Thymus (tissue), 11 donors: ENCODE data around the gene OR2Z1. TPM values are rescaled to one million over a fixed set of nuclear protein-coding genes. Genes with fewer than 3 reads are reported as not detected.

ENCODE experiments used
- DNase-seq, 9 donors: peaks; one replicate each; pipeline ENCODE4 v3.0.0-alpha.2; 2013; ENCODE audit warnings: low spot score in 9 of 9, low read depth in 6 of 9, missing footprints in 1 of 9
- H3K27ac ChIP-seq, 2 donors: one replicate each; pipeline ENCODE4 v1.5.1; 2013; ENCODE audit warnings: control low read depth in 1 of 2, low read depth in 1 of 2, low read length in 1 of 2, mild to moderate bottlenecking in 1 of 2, moderate library complexity in 1 of 2
- H3K27me3 ChIP-seq, 2 donors: one replicate each; pipeline ENCODE4 v1.5.1; 2013; ENCODE audit warnings: low read length in 1 of 2; ENCODE audit not compliant: control insufficient read depth in 2 of 2, insufficient read depth in 1 of 2
- H3K36me3 ChIP-seq, 2 donors: one replicate each; pipeline ENCODE4 v1.5.1; 2013; ENCODE audit warnings: low read length in 1 of 2, mild to moderate bottlenecking in 1 of 2, moderate library complexity in 1 of 2; ENCODE audit not compliant: control insufficient read depth in 2 of 2, insufficient read depth in 2 of 2
- H3K4me1 ChIP-seq, 2 donors: one replicate each; pipeline ENCODE4 v1.5.1; 2013; ENCODE audit warnings: low read length in 2 of 2; ENCODE audit not compliant: control insufficient read depth in 2 of 2, insufficient read depth in 2 of 2
- H3K4me3 ChIP-seq, 2 donors: one replicate each; pipeline ENCODE4 v1.5.1; 2013; ENCODE audit warnings: low read length in 2 of 2, control low read depth in 1 of 2, mild to moderate bottlenecking in 1 of 2
- H3K9me3 ChIP-seq, 2 donors: one replicate each; pipeline ENCODE4 v1.5.1; 2013; ENCODE audit warnings: low read length in 1 of 2, mild to moderate bottlenecking in 1 of 2; ENCODE audit not compliant: control insufficient read depth in 2 of 2, insufficient read depth in 1 of 2
- WGBS: extraction: QIAGEN DNeasy Blood & Tissue Kit; methylation state at CpG from one replicate; pipeline ENCODE4 v1.1.7; 2013; 5-methylcytosine and 5-hydroxymethylcytosine counted together
- polyA plus RNA-seq: library from polyadenylated mRNA; stranded (reverse); fragments of 200-250 nt; gene quantifications from one replicate; pipeline ENCODE4 v1.2.3, GENCODE V29; 2013
- total RNA-seq: library from RNA; stranded (reverse); fragments of 120-200 nt; gene quantifications from one replicate; pipeline ENCODE4 v1.2.4, GENCODE V29; 2013
- donor health status: healthy.

Gene OR2Z1
- total and polyA plus RNA-seq, 2 donors = not detected

- DNase-seq = no peak
- Histone ChIP-seq H3K9me3 (no peaks in the 10 kb centered on the region), H3K4me1 (peaks cover 0 to 6% of the 10 kb centered on the region in 2 donors), H3K36me3 (no peaks in the 10 kb centered on the region), H3K27ac (no peak overlapping the region), H3K4me3 (no peak overlapping the region), H3K27me3 (no peaks in the 10 kb centered on the region)
- WGBS = 75% methylated on average over 21 of the region's 21 CpGs
Measured at GRCh38 chr19:8684001-8684902, 37.2 kb upstream of the OR2Z1 start.

- Histone ChIP-seq H3K4me3 (no peak overlapping the region), H3K4me1 (peaks cover 0 to 3% of the 10 kb centered on the region in 2 donors), H3K27me3 (no peaks in the 10 kb centered on the region), H3K36me3 (no peaks in the 10 kb centered on the region), H3K27ac (no peak overlapping the region), H3K9me3 (no peaks in the 10 kb centered on the region)
- DNase-seq = no peak
- 85% methylated on average over 5 of the region's 5 CpGs for WGBS
Measured at GRCh38 chr19:8686549-8686948, 34.9 kb upstream of the OR2Z1 start.

DNA sequence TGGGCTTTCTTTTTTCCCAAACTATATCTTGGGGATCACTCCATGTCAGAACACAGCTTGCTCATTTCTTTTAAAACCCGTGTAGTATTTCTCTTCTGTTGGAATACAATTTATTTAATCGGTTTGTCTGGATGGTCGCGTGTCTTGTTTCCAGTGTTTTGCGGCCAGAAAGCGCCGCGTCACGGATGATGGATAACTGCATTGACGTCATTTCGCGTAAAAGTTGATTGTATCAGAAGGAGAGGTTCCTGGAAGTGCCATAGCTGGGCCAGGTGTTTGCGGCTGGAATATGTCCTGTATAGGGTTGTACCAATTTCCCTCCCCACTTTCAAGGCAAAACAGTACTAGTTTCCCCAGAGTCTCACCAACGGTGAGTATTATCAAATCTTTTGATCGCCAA is 32.5 kb upstream of the OR2Z1 start:
- no peaks in the 10 kb centered on the region for H3K27me3 ChIP-seq
- no peaks in the 10 kb centered on the region for H3K36me3 ChIP-seq
- no peak for DNase-seq
- H3K4me1 ChIP-seq = peaks cover 0 to under 1% of the 10 kb centered on the region in 2 donors
- no peak overlapping the region for H3K27ac ChIP-seq
- 93% methylated on average over 15 of the region's 15 CpGs for WGBS
- H3K9me3 ChIP-seq = no peaks in the 10 kb centered on the region
- no peak overlapping the region for H3K4me3 ChIP-seq

GRCh38 chr19:8690753-8691539 is 30.5 kb upstream of the OR2Z1 start:
- DNase-seq = no peak
- Histone ChIP-seq H3K9me3 (no peaks in the 10 kb centered on the region), H3K4me3 (no peak overlapping the region), H3K4me1 (peaks cover 0 to 4% of the 10 kb centered on the region in 2 donors), H3K27ac (no peak overlapping the region), H3K36me3 (no peaks in the 10 kb centered on the region), H3K27me3 (no peaks in the 10 kb centered on the region)
- 79% methylated on average over 5 of the region's 5 CpGs for WGBS

GRCh38 chr19:8695501-8695900 is 25.9 kb upstream of the OR2Z1 start:
- Histone ChIP-seq H3K9me3 (no peaks in the 10 kb centered on the region), H3K4me3 (no peak overlapping the region), H3K4me1 (peaks cover 0 to 4% of the 10 kb centered on the region in 2 donors), H3K36me3 (no peaks in the 10 kb centered on the region), H3K27ac (no peak overlapping the region), H3K27me3 (peaks cover 0 to 18% of the 10 kb centered on the region in 2 donors)
- 89% methylated on average over 6 of the region's 6 CpGs for WGBS
- DNase-seq = no peak

GRCh38 chr19:8695911-8696310 is 25.5 kb upstream of the OR2Z1 start:
- Histone ChIP-seq H3K36me3 (no peaks in the 10 kb centered on the region), H3K4me1 (peaks cover 0 to 4% of the 10 kb centered on the region in 2 donors), H3K4me3 (no peak overlapping the region), H3K27me3 (peaks cover 0 to 18% of the 10 kb centered on the region in 2 donors), H3K9me3 (no peaks in the 10 kb centered on the region), H3K27ac (no peak overlapping the region)
- no peak for DNase-seq
- WGBS = 93% methylated on average over 6 of the region's 6 CpGs

- Histone ChIP-seq H3K27me3 (peaks cover 0 to 18% of the 10 kb centered on the region in 2 donors), H3K4me3 (no peak overlapping the region), H3K27ac (no peak overlapping the region), H3K9me3 (no peaks in the 10 kb centered on the region), H3K36me3 (no peaks in the 10 kb centered on the region), H3K4me1 (peaks cover 0 to 4% of the 10 kb centered on the region in 2 donors)
- WGBS = 77% methylated on average over 1 of the region's 1 CpG
- no peak for DNase-seq
Measured at GRCh38 chr19:8696993-8697392, 24.4 kb upstream of the OR2Z1 start.

DNA sequence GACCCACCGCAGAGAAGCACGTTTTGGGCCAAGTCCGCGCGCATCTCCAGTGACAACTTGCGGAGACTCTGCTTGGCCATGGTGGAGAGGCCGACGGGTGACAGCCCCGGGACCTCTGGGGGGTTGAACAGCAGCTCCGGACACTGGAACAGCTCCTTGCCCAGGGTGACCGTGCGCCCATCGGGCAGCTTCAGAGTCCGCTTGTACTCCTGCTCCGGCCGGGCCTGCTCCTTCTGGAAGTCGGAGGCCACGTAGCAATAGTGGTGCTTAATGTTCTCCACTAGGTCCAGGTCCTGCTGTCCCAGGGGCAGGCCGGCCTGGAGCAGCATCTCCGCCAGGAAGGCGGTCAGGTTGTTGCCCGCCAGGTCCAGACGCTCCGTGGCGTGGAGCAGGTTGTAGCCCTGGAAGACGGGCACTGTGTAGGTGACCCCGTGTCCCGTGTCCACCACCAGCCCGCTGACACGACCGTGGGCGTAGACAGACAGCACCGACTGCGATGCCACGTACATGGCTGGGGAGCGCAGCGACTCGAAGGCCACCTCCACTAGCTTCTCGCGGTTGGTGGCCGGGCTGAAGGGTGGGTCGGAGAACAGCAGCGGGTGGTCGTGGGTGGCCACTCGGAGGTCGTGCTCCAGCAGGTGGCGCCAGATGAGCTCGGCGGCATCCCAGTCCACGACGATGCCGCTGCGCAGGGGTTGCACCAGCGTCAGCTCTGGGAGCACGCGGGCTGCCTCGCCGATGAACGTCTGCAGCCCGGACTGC is 23.6 kb upstream of the OR2Z1 start:
- WGBS = 73% methylated on average over 60 of the region's 60 CpGs
- Histone ChIP-seq H3K27ac (no peak overlapping the region), H3K4me1 (peaks cover 0 to 4% of the 10 kb centered on the region in 2 donors), H3K36me3 (no peaks in the 10 kb centered on the region), H3K9me3 (no peaks in the 10 kb centered on the region), H3K4me3 (no peak overlapping the region), H3K27me3 (peaks cover 0 to 18% of the 10 kb centered on the region in 2 donors)
- DNase-seq = no peak
